ENCODE data around the gene ZNF669. TPM values are rescaled to one million over a fixed set of nuclear protein-coding genes. Genes with fewer than 3 reads are reported as not detected.

ZNF669 gene
- polyA plus RNA-seq, 1 of the 3 experiments (the other 2 are of a cell fraction): 3.3 TPM

DNA sequence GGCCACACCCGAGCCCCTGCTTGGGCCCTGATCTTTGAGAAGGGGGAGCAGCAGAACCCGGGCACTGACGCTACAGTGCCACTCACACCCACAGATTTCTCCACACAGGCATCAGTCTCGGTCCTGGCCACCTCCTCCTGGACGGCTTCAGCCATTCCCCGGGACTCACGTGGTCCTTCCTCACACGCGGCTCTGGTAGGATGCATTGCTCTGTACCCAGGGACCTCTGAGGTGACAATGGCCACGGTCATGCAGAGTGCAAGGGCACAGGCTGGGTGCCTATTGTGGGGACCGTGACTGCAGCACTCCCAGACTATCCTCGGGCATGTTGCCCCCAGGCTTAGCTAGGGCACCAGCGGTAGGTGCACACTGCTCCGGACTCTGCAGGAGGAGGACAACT lies 13.7 kb downstream of the ZNF669 start:
- Histone ChIP-seq H3F3A (replicated peaks; ENCODE audit: insufficient read depth) (no peaks in the 10 kb centered on the region), H3K4me3 (ENCODE audit: low read depth in 2 of 2, low read length in 1 of 2) (no peak overlapping the region), H3K4me1 (ENCODE audit: control insufficient read depth in 1 of 2, insufficient read depth in 2 of 2, low read depth in 1 of 2, low read length in 1 of 2) (no peaks in the 10 kb centered on the region), H3K9ac (no peak overlapping the region), H3K9me3 (no peaks in the 10 kb centered on the region), H2AFZ (ENCODE audit: low read depth) (no peak overlapping the region), H4K20me1 (ENCODE audit: insufficient read depth) (no peaks in the 10 kb centered on the region), H3K4me2 (no peak overlapping the region), H3K36me3 (replicated peaks in 1 of 2; ENCODE audit: control insufficient read depth in 1 of 2, insufficient read depth in 2 of 2, low read length in 1 of 2) (no peaks in the 10 kb centered on the region), H3K27ac (ENCODE audit: low read depth in 2 of 2, low read length in 1 of 2) (no peak overlapping the region), H3K79me2 (ENCODE audit: insufficient read depth) (no peaks in the 10 kb centered on the region), H3K9me2 (no peaks in the 10 kb centered on the region), H3K27me3 (ENCODE audit: insufficient read depth) (no peaks in the 10 kb centered on the region)
- DNase-seq: no peak
- ChIA-PET POLR2A (interaction anchor here (0.8 kb wide), 1 partner anchor 12 kb away, joined by 3 read pairs; the partner anchor contains the start of gene ZNF670), CTCF (no interaction called here)
- TF ChIP-seq, protein P1, sequence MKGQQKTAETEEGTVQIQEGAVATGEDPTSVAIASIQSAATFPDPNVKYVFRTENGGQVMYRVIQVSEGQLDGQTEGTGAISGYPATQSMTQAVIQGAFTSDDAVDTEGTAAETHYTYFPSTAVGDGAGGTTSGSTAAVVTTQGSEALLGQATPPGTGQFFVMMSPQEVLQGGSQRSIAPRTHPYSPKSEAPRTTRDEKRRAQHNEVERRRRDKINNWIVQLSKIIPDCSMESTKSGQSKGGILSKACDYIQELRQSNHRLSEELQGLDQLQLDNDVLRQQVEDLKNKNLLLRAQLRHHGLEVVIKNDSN (IDR thresholded peaks at IDR 0.05; ENCODE audit: borderline replicate concordance, low read depth): no peak
- TF ChIP-seq, protein P2, sequence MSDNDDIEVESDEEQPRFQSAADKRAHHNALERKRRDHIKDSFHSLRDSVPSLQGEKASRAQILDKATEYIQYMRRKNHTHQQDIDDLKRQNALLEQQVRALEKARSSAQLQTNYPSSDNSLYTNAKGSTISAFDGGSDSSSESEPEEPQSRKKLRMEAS (IDR thresholded peaks at IDR 0.05; ENCODE audit: low read depth): no peak
- no peak for TF ChIP-seq FOSL2 (IDR thresholded peaks at IDR 0.05; ENCODE audit: borderline replicate concordance, low read depth)
- TF ChIP-seq JUND (IDR thresholded peaks at IDR 0.05): no peak
- TF ChIP-seq YY1 (IDR thresholded peaks at IDR 0.05; ENCODE audit: low read depth): no peak
- TF ChIP-seq TEAD4 (IDR thresholded peaks at IDR 0.05; ENCODE audit: borderline replicate concordance, insufficient read depth): no peak
- TF ChIP-seq, protein P3, sequence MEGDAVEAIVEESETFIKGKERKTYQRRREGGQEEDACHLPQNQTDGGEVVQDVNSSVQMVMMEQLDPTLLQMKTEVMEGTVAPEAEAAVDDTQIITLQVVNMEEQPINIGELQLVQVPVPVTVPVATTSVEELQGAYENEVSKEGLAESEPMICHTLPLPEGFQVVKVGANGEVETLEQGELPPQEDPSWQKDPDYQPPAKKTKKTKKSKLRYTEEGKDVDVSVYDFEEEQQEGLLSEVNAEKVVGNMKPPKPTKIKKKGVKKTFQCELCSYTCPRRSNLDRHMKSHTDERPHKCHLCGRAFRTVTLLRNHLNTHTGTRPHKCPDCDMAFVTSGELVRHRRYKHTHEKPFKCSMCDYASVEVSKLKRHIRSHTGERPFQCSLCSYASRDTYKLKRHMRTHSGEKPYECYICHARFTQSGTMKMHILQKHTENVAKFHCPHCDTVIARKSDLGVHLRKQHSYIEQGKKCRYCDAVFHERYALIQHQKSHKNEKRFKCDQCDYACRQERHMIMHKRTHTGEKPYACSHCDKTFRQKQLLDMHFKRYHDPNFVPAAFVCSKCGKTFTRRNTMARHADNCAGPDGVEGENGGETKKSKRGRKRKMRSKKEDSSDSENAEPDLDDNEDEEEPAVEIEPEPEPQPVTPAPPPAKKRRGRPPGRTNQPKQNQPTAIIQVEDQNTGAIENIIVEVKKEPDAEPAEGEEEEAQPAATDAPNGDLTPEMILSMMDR (IDR thresholded peaks at IDR 0.05): no peak
- TF ChIP-seq GATA2 (CRISPR knock-in tag; IDR thresholded peaks at IDR 0.05): no peak
- TF ChIP-seq RFX5 (IDR thresholded peaks at IDR 0.05; ENCODE audit: low read length): no peak
- TF ChIP-seq GABPA (IDR thresholded peaks at IDR 0.05; ENCODE audit: low read depth): no peak
- no peak for TF ChIP-seq EP300 (IDR thresholded peaks at IDR 0.05; ENCODE audit: borderline replicate concordance in 1 of 2, low read depth in 1 of 2, low read length in 1 of 2)
- TF ChIP-seq ELF1 (IDR thresholded peaks at IDR 0.05): no peak
- TF ChIP-seq MXI1 (IDR thresholded peaks at IDR 0.05; ENCODE audit: low read depth, low read length): no peak
- no peak for TF ChIP-seq EZH2phosphoT487 (IDR thresholded peaks at IDR 0.05; ENCODE audit: borderline replicate concordance, low read depth)
- no peak for TF ChIP-seq NFIC (IDR thresholded peaks at IDR 0.05; ENCODE audit: borderline replicate concordance)
- TF ChIP-seq RXRA (IDR thresholded peaks at IDR 0.05; ENCODE audit: borderline replicate concordance, low read depth): no peak
- no peak for TF ChIP-seq TCF12 (IDR thresholded peaks at IDR 0.05)
- WGBS (ENCODE audit: low lambda C conversion rate): 57% methylated on average over 6 of the region's 14 CpGs

All from SK-N-SH (cell line).